ENCODE measurements around the gene FIBIN.

DNA sequence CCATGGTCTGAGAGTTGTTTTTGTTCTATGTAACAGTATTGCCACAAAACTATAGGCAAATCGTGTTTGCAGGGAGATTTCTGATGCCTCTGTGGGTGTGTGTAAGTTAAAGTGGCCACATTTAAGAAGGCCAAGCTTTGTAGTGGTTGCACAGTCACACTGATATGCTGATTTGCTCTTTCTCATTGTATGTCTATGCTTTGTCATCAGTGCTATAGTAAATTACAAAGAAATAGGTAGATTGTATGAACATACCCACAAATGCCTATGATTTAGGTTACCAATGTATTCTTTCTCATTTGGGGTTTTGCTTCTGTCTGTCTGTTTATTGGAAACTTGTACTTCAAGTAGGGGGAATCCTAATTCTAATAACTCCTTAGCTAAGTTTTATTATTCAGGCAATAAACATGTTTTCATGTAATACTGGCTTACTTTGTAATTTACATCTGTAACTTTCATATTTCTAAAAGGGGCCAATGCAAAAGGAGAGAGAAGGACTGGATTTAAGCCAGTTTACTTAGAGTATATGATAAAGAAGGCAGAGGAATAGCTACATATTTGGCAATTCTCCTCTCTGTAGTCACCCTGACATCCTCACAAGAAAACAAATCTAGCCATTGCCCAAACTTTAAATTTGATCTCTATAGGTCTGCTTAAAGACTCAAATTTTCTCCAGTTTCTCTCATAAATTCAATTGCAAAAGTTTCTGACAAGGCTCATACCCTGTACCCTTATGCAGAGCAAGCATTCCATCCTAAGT, 2.0 kb downstream of the FIBIN start:
- TF ChIP-seq EZH2phosphoT487 (IDR thresholded peaks at IDR 0.05; ENCODE audit: unreplicated experiment) (no peak), CREB1 (CRISPR knock-in tag; IDR thresholded peaks at IDR 0.05; ENCODE audit: low read depth) (no peak), EZH2 (IDR thresholded peaks at IDR 0.05; ENCODE audit: low read depth, unreplicated experiment) (no peak), NANOG (IDR thresholded peaks at IDR 0.05; ENCODE audit: borderline replicate concordance) (no peak), POLR2AphosphoS5 (IDR thresholded peaks at IDR 0.05; ENCODE audit: low read depth) (no peak)
- TF ChIP-seq, protein P1, sequence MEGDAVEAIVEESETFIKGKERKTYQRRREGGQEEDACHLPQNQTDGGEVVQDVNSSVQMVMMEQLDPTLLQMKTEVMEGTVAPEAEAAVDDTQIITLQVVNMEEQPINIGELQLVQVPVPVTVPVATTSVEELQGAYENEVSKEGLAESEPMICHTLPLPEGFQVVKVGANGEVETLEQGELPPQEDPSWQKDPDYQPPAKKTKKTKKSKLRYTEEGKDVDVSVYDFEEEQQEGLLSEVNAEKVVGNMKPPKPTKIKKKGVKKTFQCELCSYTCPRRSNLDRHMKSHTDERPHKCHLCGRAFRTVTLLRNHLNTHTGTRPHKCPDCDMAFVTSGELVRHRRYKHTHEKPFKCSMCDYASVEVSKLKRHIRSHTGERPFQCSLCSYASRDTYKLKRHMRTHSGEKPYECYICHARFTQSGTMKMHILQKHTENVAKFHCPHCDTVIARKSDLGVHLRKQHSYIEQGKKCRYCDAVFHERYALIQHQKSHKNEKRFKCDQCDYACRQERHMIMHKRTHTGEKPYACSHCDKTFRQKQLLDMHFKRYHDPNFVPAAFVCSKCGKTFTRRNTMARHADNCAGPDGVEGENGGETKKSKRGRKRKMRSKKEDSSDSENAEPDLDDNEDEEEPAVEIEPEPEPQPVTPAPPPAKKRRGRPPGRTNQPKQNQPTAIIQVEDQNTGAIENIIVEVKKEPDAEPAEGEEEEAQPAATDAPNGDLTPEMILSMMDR (conservative IDR thresholded peaks at IDR 0.05; ENCODE audit: low read depth in 2 of 2): no peak
- TF ChIP-seq, protein P2, sequence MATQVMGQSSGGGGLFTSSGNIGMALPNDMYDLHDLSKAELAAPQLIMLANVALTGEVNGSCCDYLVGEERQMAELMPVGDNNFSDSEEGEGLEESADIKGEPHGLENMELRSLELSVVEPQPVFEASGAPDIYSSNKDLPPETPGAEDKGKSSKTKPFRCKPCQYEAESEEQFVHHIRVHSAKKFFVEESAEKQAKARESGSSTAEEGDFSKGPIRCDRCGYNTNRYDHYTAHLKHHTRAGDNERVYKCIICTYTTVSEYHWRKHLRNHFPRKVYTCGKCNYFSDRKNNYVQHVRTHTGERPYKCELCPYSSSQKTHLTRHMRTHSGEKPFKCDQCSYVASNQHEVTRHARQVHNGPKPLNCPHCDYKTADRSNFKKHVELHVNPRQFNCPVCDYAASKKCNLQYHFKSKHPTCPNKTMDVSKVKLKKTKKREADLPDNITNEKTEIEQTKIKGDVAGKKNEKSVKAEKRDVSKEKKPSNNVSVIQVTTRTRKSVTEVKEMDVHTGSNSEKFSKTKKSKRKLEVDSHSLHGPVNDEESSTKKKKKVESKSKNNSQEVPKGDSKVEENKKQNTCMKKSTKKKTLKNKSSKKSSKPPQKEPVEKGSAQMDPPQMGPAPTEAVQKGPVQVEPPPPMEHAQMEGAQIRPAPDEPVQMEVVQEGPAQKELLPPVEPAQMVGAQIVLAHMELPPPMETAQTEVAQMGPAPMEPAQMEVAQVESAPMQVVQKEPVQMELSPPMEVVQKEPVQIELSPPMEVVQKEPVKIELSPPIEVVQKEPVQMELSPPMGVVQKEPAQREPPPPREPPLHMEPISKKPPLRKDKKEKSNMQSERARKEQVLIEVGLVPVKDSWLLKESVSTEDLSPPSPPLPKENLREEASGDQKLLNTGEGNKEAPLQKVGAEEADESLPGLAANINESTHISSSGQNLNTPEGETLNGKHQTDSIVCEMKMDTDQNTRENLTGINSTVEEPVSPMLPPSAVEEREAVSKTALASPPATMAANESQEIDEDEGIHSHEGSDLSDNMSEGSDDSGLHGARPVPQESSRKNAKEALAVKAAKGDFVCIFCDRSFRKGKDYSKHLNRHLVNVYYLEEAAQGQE (IDR thresholded peaks at IDR 0.05; ENCODE audit: unreplicated experiment): no peak
- TF ChIP-seq, protein P3, sequence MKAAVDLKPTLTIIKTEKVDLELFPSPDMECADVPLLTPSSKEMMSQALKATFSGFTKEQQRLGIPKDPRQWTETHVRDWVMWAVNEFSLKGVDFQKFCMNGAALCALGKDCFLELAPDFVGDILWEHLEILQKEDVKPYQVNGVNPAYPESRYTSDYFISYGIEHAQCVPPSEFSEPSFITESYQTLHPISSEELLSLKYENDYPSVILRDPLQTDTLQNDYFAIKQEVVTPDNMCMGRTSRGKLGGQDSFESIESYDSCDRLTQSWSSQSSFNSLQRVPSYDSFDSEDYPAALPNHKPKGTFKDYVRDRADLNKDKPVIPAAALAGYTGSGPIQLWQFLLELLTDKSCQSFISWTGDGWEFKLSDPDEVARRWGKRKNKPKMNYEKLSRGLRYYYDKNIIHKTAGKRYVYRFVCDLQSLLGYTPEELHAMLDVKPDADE (IDR thresholded peaks at IDR 0.05): no peak
- TF ChIP-seq, protein P4, sequence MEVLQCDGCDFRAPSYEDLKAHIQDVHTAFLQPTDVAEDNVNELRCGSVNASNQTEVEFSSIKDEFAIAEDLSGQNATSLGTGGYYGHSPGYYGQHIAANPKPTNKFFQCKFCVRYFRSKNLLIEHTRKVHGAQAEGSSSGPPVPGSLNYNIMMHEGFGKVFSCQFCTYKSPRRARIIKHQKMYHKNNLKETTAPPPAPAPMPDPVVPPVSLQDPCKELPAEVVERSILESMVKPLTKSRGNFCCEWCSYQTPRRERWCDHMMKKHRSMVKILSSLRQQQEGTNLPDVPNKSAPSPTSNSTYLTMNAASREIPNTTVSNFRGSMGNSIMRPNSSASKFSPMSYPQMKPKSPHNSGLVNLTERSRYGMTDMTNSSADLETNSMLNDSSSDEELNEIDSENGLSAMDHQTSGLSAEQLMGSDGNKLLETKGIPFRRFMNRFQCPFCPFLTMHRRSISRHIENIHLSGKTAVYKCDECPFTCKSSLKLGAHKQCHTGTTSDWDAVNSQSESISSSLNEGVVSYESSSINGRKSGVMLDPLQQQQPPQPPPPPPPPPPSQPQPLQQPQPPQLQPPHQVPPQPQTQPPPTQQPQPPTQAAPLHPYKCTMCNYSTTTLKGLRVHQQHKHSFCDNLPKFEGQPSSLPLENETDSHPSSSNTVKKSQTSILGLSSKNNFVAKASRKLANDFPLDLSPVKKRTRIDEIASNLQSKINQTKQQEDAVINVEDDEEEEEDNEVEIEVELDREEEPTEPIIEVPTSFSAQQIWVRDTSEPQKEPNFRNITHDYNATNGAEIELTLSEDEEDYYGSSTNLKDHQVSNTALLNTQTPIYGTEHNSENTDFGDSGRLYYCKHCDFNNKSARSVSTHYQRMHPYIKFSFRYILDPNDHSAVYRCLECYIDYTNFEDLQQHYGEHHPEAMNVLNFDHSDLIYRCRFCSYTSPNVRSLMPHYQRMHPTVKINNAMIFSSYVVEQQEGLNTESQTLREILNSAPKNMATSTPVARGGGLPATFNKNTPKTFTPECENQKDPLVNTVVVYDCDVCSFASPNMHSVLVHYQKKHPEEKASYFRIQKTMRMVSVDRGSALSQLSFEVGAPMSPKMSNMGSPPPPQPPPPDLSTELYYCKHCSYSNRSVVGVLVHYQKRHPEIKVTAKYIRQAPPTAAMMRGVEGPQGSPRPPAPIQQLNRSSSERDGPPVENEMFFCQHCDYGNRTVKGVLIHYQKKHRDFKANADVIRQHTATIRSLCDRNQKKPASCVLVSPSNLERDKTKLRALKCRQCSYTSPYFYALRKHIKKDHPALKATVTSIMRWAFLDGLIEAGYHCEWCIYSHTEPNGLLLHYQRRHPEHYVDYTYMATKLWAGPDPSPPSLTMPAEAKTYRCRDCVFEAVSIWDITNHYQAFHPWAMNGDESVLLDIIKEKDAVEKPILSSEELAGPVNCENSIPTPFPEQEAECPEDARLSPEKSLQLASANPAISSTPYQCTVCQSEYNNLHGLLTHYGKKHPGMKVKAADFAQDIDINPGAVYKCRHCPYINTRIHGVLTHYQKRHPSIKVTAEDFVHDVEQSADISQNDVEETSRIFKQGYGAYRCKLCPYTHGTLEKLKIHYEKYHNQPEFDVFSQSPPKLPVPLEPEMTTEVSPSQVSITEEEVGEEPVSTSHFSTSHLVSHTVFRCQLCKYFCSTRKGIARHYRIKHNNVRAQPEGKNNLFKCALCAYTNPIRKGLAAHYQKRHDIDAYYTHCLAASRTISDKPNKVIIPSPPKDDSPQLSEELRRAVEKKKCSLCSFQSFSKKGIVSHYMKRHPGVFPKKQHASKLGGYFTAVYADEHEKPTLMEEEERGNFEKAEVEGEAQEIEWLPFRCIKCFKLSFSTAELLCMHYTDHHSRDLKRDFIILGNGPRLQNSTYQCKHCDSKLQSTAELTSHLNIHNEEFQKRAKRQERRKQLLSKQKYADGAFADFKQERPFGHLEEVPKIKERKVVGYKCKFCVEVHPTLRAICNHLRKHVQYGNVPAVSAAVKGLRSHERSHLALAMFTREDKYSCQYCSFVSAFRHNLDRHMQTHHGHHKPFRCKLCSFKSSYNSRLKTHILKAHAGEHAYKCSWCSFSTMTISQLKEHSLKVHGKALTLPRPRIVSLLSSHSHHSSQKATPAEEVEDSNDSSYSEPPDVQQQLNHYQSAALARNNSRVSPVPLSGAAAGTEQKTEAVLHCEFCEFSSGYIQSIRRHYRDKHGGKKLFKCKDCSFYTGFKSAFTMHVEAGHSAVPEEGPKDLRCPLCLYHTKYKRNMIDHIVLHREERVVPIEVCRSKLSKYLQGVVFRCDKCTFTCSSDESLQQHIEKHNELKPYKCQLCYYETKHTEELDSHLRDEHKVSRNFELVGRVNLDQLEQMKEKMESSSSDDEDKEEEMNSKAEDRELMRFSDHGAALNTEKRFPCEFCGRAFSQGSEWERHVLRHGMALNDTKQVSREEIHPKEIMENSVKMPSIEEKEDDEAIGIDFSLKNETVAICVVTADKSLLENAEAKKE (CRISPR knock-in tag; IDR thresholded peaks at IDR 0.05): no peak
